Astrocyte (in vitro differentiated cells and primary cell): ENCODE measurements around the gene DBT. TPM values are rescaled to one million over a fixed set of nuclear protein-coding genes. Genes with fewer than 3 reads are reported as not detected.
"Not testable (repeated sequence)": the region's sequence is repeated elsewhere in the genome, so short reads cannot be mapped to it uniquely, and the experiment has no call there.

ENCODE experiments used
- DNase-seq: peaks from one replicate; pipeline ENCODE4 v3.0.0-alpha.2; 2010; ENCODE audit warnings: low read depth
- FAIRE-seq: peaks from 2 replicates; lab custom pipeline; 2011; peaks lifted over from hg19 to GRCh38; lab: Jason Lieb, UNC
- H2AFZ ChIP-seq: 2 replicates; pipeline ENCODE4 v1.6.0; 2012; ENCODE audit warnings: low read depth, low read length, inconsistent platforms
- H3K27ac ChIP-seq: 2 replicates; pipeline ENCODE4 v1.5.1; 2011; ENCODE audit warnings: low read depth, low read length, inconsistent platforms
- H3K27me3 ChIP-seq: 2 replicates; pipeline ENCODE4 v1.6.0; 2011; ENCODE audit warnings: low read length, inconsistent platforms; ENCODE audit not compliant: insufficient read depth
- H3K36me3 ChIP-seq: 2 replicates; pipeline ENCODE4 v1.5.1; 2011; ENCODE audit warnings: low read length, inconsistent platforms; ENCODE audit not compliant: insufficient read depth
- H3K4me1 ChIP-seq: 2 replicates; pipeline ENCODE4 v1.5.1; 2011; ENCODE audit warnings: low read length, inconsistent platforms; ENCODE audit not compliant: insufficient read depth
- H3K4me2 ChIP-seq: 2 replicates; pipeline ENCODE4 v1.6.0; 2012; ENCODE audit warnings: low read length, inconsistent platforms
- H3K4me3 ChIP-seq: 2 replicates; pipeline ENCODE4 v1.5.1; 2011; ENCODE audit warnings: low read depth, mild to moderate bottlenecking, low read length, inconsistent platforms; ENCODE audit not compliant: insufficient read depth
- H3K79me2 ChIP-seq: 2 replicates; pipeline ENCODE4 v1.6.0; 2012; ENCODE audit warnings: mild to moderate bottlenecking, low read length, inconsistent platforms; ENCODE audit not compliant: insufficient read depth
- H3K9ac ChIP-seq: 2 replicates; pipeline ENCODE4 v1.6.0; 2012; ENCODE audit warnings: mild to moderate bottlenecking, low read length, inconsistent platforms
- H3K9me3 ChIP-seq: 2 replicates; pipeline ENCODE4 v1.5.1; 2012; ENCODE audit warnings: low read depth, mild to moderate bottlenecking, low read length, inconsistent platforms; ENCODE audit not compliant: insufficient read depth
- H4K20me1 ChIP-seq: 2 replicates; pipeline ENCODE4 v1.6.0; 2012; ENCODE audit warnings: low read length, inconsistent platforms; ENCODE audit not compliant: insufficient read depth
- H3K27ac Mint-ChIP-seq: one replicate; pipeline ENCODE4 v1.8.0; 2021; ENCODE audit warnings: mild to moderate bottlenecking, mixed read lengths; ENCODE audit not compliant: unreplicated experiment
- H3K27me3 Mint-ChIP-seq: one replicate; pipeline ENCODE4 v1.8.0; 2021; ENCODE audit warnings: low read depth, mixed read lengths; ENCODE audit not compliant: unreplicated experiment
- H3K36me3 Mint-ChIP-seq: one replicate; pipeline ENCODE4 v1.8.0; 2021; ENCODE audit warnings: low read depth, mixed read lengths; ENCODE audit not compliant: unreplicated experiment
- H3K4me1 Mint-ChIP-seq: one replicate; pipeline ENCODE4 v1.8.0; 2021; ENCODE audit warnings: low read depth, mixed read lengths; ENCODE audit not compliant: unreplicated experiment
- H3K4me3 Mint-ChIP-seq: one replicate; pipeline ENCODE4 v1.8.0; 2021; ENCODE audit warnings: mild to moderate bottlenecking, moderate library complexity, mixed read lengths; ENCODE audit not compliant: unreplicated experiment
- H3K9me3 Mint-ChIP-seq: one replicate; pipeline ENCODE4 v1.8.0; 2021; ENCODE audit warnings: mild to moderate bottlenecking, mixed read lengths; ENCODE audit not compliant: unreplicated experiment
- CTCF ChIP-seq: IDR thresholded peaks from 2 replicates; pipeline ENCODE4 v1.5.1; 2011; ENCODE audit warnings: low read depth, mild to moderate bottlenecking, inconsistent platforms, low read length, moderate library complexity; ENCODE audit not compliant: insufficient read depth
- EZH2 ChIP-seq: IDR thresholded peaks from 2 replicates; pipeline ENCODE4 v1.6.1; 2012; ENCODE audit warnings: mild to moderate bottlenecking, low read length, inconsistent platforms; ENCODE audit not compliant: insufficient read depth
- total RNA-seq: library from RNA; stranded (reverse); gene quantifications from 2 replicates; pipeline ENCODE4 v1.2.1, GENCODE V29; 2021

The DBT gene
- total RNA-seq, 1 donor from 2014 or later: 14.2 TPM

GRCh38 chr1:100206301-100206700 lies 43.3 kb downstream of the DBT start:
- no peak overlapping the region for H3K4me3 Mint-ChIP-seq
- Histone ChIP-seq H3K79me2 (no peaks in the 10 kb centered on the region), H3K27me3 (no peaks in the 10 kb centered on the region), H3K9ac (no peak overlapping the region), H4K20me1 (no peaks in the 10 kb centered on the region), H3K4me3 (no peak overlapping the region), H3K9me3 (no peaks in the 10 kb centered on the region), H2AFZ (no peak overlapping the region), H3K4me2 (no peak overlapping the region), H3K27ac (no peak overlapping the region), H3K4me1 (no peaks in the 10 kb centered on the region), H3K36me3 (peaks cover 9% of the 10 kb centered on the region)
- no peak for DNase-seq
- peaks cover 19% of the 10 kb centered on the region for H3K36me3 Mint-ChIP-seq
- H3K4me1 Mint-ChIP-seq: no peaks in the 10 kb centered on the region
- no peak for FAIRE-seq
- peaks cover 9% of the 10 kb centered on the region for H3K9me3 Mint-ChIP-seq
- no peak for TF ChIP-seq EZH2
- TF ChIP-seq CTCF: no peak
- H3K27ac Mint-ChIP-seq: no peak overlapping the region
- no peaks in the 10 kb centered on the region for H3K27me3 Mint-ChIP-seq

GRCh38 chr1:100205593-100205992 lies 44.0 kb downstream of the DBT start:
- not testable (repeated sequence) for H3K4me3 ChIP-seq, H3K4me3 Mint-ChIP-seq, H3K27ac Mint-ChIP-seq, H3K79me2 ChIP-seq, H3K9ac ChIP-seq, H3K36me3 ChIP-seq, H3K27me3 ChIP-seq, DNase-seq, H3K9me3 Mint-ChIP-seq, H2AFZ ChIP-seq, FAIRE-seq, H3K4me1 ChIP-seq, H3K4me2 ChIP-seq, H4K20me1 ChIP-seq, H3K4me1 Mint-ChIP-seq, H3K9me3 ChIP-seq, H3K27ac ChIP-seq, H3K27me3 Mint-ChIP-seq
- peaks cover 19% of the 10 kb centered on the region for H3K36me3 Mint-ChIP-seq

GRCh38 chr1:100205103-100205502 lies 44.5 kb downstream of the DBT start:
- not testable (repeated sequence) for DNase-seq, H3K9me3 ChIP-seq, H3K4me1 ChIP-seq, H3K4me2 ChIP-seq, H3K4me3 ChIP-seq, H3K27me3 ChIP-seq, H3K27ac Mint-ChIP-seq, H2AFZ ChIP-seq, H3K79me2 ChIP-seq, H3K4me1 Mint-ChIP-seq, H3K4me3 Mint-ChIP-seq, H3K27ac ChIP-seq, H4K20me1 ChIP-seq, FAIRE-seq, H3K36me3 ChIP-seq, H3K9ac ChIP-seq, H3K27me3 Mint-ChIP-seq, H3K9me3 Mint-ChIP-seq
- H3K36me3 Mint-ChIP-seq: peaks cover 19% of the 10 kb centered on the region

GRCh38 chr1:100202703-100203102 lies 46.9 kb downstream of the DBT start:
- not testable (repeated sequence) for H3K4me1 ChIP-seq, H4K20me1 ChIP-seq, H3K27ac Mint-ChIP-seq, H3K4me1 Mint-ChIP-seq, H3K9me3 Mint-ChIP-seq, H3K4me3 ChIP-seq, H3K79me2 ChIP-seq, H3K4me2 ChIP-seq, DNase-seq, H3K27ac ChIP-seq, H3K27me3 ChIP-seq, H2AFZ ChIP-seq, H3K4me3 Mint-ChIP-seq, H3K27me3 Mint-ChIP-seq, H3K9ac ChIP-seq, FAIRE-seq, H3K9me3 ChIP-seq
- H3K36me3 ChIP-seq: peaks cover 12% of the 10 kb centered on the region
- H3K36me3 Mint-ChIP-seq: peaks cover 25% of the 10 kb centered on the region

GRCh38 chr1:100200060-100200459 lies 49.6 kb downstream of the DBT start:
- not testable (repeated sequence) for H3K9ac ChIP-seq, H3K27ac Mint-ChIP-seq, H3K4me3 ChIP-seq, H4K20me1 ChIP-seq, H3K27ac ChIP-seq, H3K27me3 ChIP-seq, H3K4me1 ChIP-seq, H3K4me3 Mint-ChIP-seq, H3K79me2 ChIP-seq, DNase-seq, H3K27me3 Mint-ChIP-seq, H3K4me2 ChIP-seq, H3K4me1 Mint-ChIP-seq, FAIRE-seq, H3K9me3 ChIP-seq, H2AFZ ChIP-seq, H3K9me3 Mint-ChIP-seq
- H3K36me3 ChIP-seq: peaks cover 12% of the 10 kb centered on the region
- peaks cover 19% of the 10 kb centered on the region for H3K36me3 Mint-ChIP-seq
